PC-3 (cell line): ENCODE measurements around the gene HCFC1. TPM values are rescaled to one million over a fixed set of nuclear protein-coding genes. Genes with fewer than 3 reads are reported as not detected.

Experiments used
- ATAC-seq: fragments of 200-7000 bp; cut with Tn5 transposase; 2 replicates; pipeline ENCODE4 v1.9.1; 2020; ENCODE audit warnings: mild to moderate bottlenecking, moderate library complexity
- BruUV-seq: library from RNA; stranded (reverse); fragments of 400-500 nt; replicated peaks from 2 replicates; lab custom pipeline; 2021; lab: Mats Ljungman, UMichigan
- CTCF ChIA-PET: fragments of 300-600 bp; sonication (Branson Sonifier 250); formaldehyde crosslinking; loops from one replicate; lab custom pipeline; 2022; ENCODE audit warnings: antibody characterized with exemption; lab: Charles Lee
- POLR2A ChIA-PET: fragments of 300-600 bp; sonication (Branson Sonifier 250); formaldehyde crosslinking; loops from one replicate; lab custom pipeline; 2022; ENCODE audit warnings: antibody characterized with exemption; ENCODE audit not compliant: unreplicated experiment; lab: Charles Lee
- DNase-seq: peaks from one replicate; pipeline ENCODE4 v3.0.0-alpha.2; 2015
- H2AFZ ChIP-seq: fragments of 300-600 bp; sonication (generic); 2 replicates; pipeline ENCODE4 v1.6.0; 2016; ENCODE audit warnings: antibody characterized with exemption, low read length
- H3F3A ChIP-seq: fragments of 300-600 bp; sonication (generic); one replicate; pipeline ENCODE4 v1.6.0; 2017; ENCODE audit warnings: antibody characterized with exemption, low read length, control low read depth, mild to moderate bottlenecking; ENCODE audit not compliant: unreplicated experiment
- H3K27ac ChIP-seq: fragments of 300-600 bp; sonication (generic); 2 replicates; pipeline ENCODE4 v1.5.1; 2016; ENCODE audit warnings: mild to moderate bottlenecking, low read length
- H3K27me3 ChIP-seq: fragments of 300-600 bp; sonication (generic); 2 replicates; pipeline ENCODE4 v1.6.1; 2016; ENCODE audit warnings: low read length, mixed read lengths
- H3K36me3 ChIP-seq: fragments of 300-600 bp; sonication (generic); 2 replicates; pipeline ENCODE4 v1.6.1; 2016; ENCODE audit warnings: low read depth, mixed run types, low read length, mixed read lengths
- H3K4me1 ChIP-seq: fragments of 300-600 bp; sonication (generic); 2 replicates; pipeline ENCODE4 v1.5.1; 2016; ENCODE audit warnings: low read length; ENCODE audit not compliant: insufficient read depth
- H3K4me2 ChIP-seq: fragments of 300-600 bp; sonication (generic); 2 replicates; pipeline ENCODE4 v1.6.0; 2016; ENCODE audit warnings: low read length
- H3K4me3 ChIP-seq: fragments of 300-600 bp; sonication (generic); 2 replicates; pipeline ENCODE4 v1.5.1; 2016; ENCODE audit warnings: mild to moderate bottlenecking, low read length, mixed read lengths
- H3K79me2 ChIP-seq: fragments of 300-600 bp; sonication (generic); 2 replicates; pipeline ENCODE4 v1.6.1; 2017; ENCODE audit warnings: low read length, mixed read lengths
- H3K9ac ChIP-seq: fragments of 300-600 bp; sonication (generic); 2 replicates; pipeline ENCODE4 v1.6.0; 2016; ENCODE audit warnings: mild to moderate bottlenecking, low read length
- H3K9me2 ChIP-seq: fragments of 300-600 bp; sonication (generic); replicated peaks from 2 replicates; pipeline ENCODE4 v1.6.1; 2016; ENCODE audit warnings: mixed run types, low read length, mixed read lengths
- H3K9me3 ChIP-seq: fragments of 300-600 bp; sonication (generic); 2 replicates; pipeline ENCODE4 v1.6.1; 2016; ENCODE audit warnings: low read length, mixed read lengths
- H4K20me1 ChIP-seq: fragments of 300-600 bp; sonication (generic); 2 replicates; pipeline ENCODE4 v1.6.1; 2016; ENCODE audit warnings: low read length, mixed read lengths
- CTCF ChIP-seq: fragments of 300-600 bp; sonication (generic); conservative IDR thresholded peaks from 2 replicates; pipeline ENCODE4 v1.5.1; 2017; ENCODE audit warnings: antibody characterized with exemption, low read depth, mild to moderate bottlenecking, low read length
- EZH2 ChIP-seq: fragments of 300-600 bp; sonication (generic); IDR thresholded peaks from one replicate; pipeline ENCODE4 v1.6.1; 2017; ENCODE audit warnings: antibody characterized with exemption, mild to moderate bottlenecking, low read length; ENCODE audit not compliant: unreplicated experiment
- EZH2phosphoT487 ChIP-seq: fragments of 300-600 bp; sonication (generic); IDR thresholded peaks from 2 replicates; pipeline ENCODE4 v1.6.1; 2018; ENCODE audit warnings: mild to moderate bottlenecking, antibody characterized with exemption, low read length, borderline replicate concordance
- intact Hi-C: fragments of 100-400 bp; cut with micrococcal nuclease; formaldehyde crosslinking; loops from 2 replicates; pipeline ENCODE4 v1.9.0; 2023
- total RNA-seq: library from RNA; depleted of rRNA; stranded (reverse); fragments of >200 nt; gene quantifications from 2 replicates; pipeline ENCODE4 v1.2.3, GENCODE V29; 2014

The HCFC1 gene
- total RNA-seq, 1 experiment from 2014 or later = 66.9 TPM

DNA sequence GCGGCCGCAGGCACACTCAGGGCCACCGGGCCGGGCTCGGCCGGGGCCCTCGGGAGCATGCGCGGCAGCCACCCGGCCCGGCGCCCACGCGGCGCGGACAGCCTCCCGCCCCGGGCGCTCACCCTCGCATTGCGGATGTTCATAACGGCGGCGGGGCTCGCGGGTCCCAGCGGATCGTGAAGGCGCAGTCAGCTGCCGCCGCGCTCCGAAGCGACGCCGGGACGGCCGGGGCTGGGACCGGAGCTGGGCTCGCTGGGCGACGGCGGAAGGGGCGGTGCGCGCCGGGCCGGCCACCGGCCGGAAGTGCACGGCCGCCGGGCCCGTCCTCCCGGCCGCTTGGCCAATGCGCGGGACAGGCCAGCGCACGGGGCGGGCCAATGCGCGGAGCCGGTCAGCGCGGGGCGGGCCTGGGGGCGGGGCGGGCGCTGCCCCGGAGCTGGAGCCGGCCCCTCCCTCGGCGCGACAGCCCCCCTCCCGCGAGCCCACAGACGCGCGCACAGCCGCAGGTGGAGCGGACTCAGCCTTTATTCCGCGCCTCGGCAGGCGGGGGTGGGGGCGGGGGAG is 36.8 kb downstream of the HCFC1 start, which contains the start of gene NAA10:
Gene NAA10, minus strand, starts transcription at position 276 of the 564 bp plus-strand sequence. Its CDS starts 133 bp downstream, at position 143.
- Histone ChIP-seq H3K9me2 (no peaks in the 10 kb centered on the region), H3K4me2 (peak within 1 kb of the TSS; percentile 96), H3K79me2 (peaks cover 32% of the 10 kb centered on the region), H3K9ac (peak within 1 kb of the TSS; percentile 97), H3K4me3 (peak within 1 kb of the TSS; percentile 99), H3K36me3 (peaks cover 11% of the 10 kb centered on the region), H4K20me1 (no peaks in the 10 kb centered on the region), H3K4me1 (peaks cover 5% of the 10 kb centered on the region; the same call in 1 of the 2 replicates), H3K27me3 (no peaks in the 10 kb centered on the region), H3K9me3 (no peaks in the 10 kb centered on the region), H3K27ac (no peak within 1 kb of the TSS), H3F3A (no peaks in the 10 kb centered on the region), H2AFZ (peak within 1 kb of the TSS; percentile 69)
- intact Hi-C loops = no loop called here
- CTCF ChIA-PET = interaction anchor here (0.8 to 1.2 kb wide), 2 partner anchors 11 to 12 kb away, joined by 4 to 6 read pairs; no protein-coding TSS in a partner anchor
- ATAC-seq = peak; percentile 98
- POLR2A ChIA-PET = no interaction called here
- no TSS peak for BruUV-seq
- DNase-seq = peak; percentile 83
- no peak for TF ChIP-seq EZH2
- TF ChIP-seq CTCF = no peak
- no peak for TF ChIP-seq EZH2phosphoT487

DNA sequence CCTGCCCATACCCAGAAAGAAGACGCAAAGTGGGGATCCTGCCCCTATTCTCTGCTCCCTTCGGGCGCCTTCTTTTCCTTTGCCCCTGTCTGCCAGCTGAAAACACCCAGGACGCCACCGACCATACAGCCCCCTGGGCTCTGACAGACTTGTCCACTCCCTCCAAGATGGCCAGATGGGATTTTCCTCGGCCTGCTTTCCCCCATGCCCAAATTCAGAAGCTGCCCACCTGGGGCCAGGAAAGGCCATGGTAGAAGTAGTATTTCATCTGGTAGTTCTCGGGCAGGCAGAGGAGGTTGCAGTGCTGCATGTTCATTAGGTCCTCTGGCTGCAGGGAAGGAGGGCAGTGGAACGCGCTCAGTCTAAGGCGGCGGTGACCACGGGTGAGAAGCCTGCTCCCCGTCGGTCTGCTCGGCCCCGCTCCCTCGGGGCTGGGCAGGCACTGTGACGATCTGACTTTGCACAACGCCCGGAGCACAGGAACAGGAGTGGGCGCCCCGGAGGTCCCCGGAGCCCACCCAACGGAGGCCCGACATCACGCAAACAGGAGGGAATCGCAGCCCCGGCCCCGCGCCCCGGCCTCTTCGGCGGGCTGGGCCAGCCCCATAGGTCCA is 37.4 kb downstream of the HCFC1 start:
- H3K9me3 ChIP-seq = no peaks in the 10 kb centered on the region
- no peaks in the 10 kb centered on the region for H4K20me1 ChIP-seq
- ATAC-seq = peak; percentile 7
- no peak overlapping the region for H3K27ac ChIP-seq
- peak overlapping the region; percentile 48; the same call in 1 of the 2 replicates for H2AFZ ChIP-seq
- H3K4me3 ChIP-seq = peak overlapping the region; percentile 99
- peaks cover 11% of the 10 kb centered on the region for H3K36me3 ChIP-seq
- peaks cover 32% of the 10 kb centered on the region for H3K79me2 ChIP-seq
- H3K4me1 ChIP-seq = peaks cover 8% of the 10 kb centered on the region
- peak overlapping the region; percentile 97 for H3K9ac ChIP-seq
- DNase-seq = no peak
- no peaks in the 10 kb centered on the region for H3K27me3 ChIP-seq
- ChIA-PET CTCF (interaction anchor here (0.6 to 1.2 kb wide), 2 partner anchors 11 to 41 kb away, joined by 5 to 6 read pairs; no protein-coding TSS in a partner anchor), POLR2A (no interaction called here)
- H3F3A ChIP-seq = no peaks in the 10 kb centered on the region
- peak overlapping the region; percentile 96 for H3K4me2 ChIP-seq
- no peaks in the 10 kb centered on the region for H3K9me2 ChIP-seq
- TF ChIP-seq EZH2phosphoT487 (no peak), EZH2 (no peak), CTCF (no peak)
- TSS peak; percentile 50 for BruUV-seq
- intact Hi-C loops = no loop called here
